Esophagus muscularis mucosa (tissue), 4 donors: Measurements from ENCODE around the gene SH2B2. TPM values are rescaled to one million over a fixed set of nuclear protein-coding genes. Genes with fewer than 3 reads are reported as not detected.
A peak's percentile ranks its signal among the peaks of the same experiment; 100 is the strongest.
"Not testable (repeated sequence)": the region's sequence is repeated elsewhere in the genome, so short reads cannot be mapped to it uniquely, and the experiment has no call there.

Source experiments
- DNase-seq: peaks from one replicate; pipeline ENCODE4 v3.0.0-alpha.2; 2017; ENCODE audit errors: extremely low spot score
- H3K27ac ChIP-seq, 4 donors: fragments of 200-600 bp; sonication (generic); replicated peaks in 1 of 4; 1 replicate in 3 of 4; 2 replicates in 1 of 4; pipeline ENCODE4 v1.5.1; 2016 to 2019; ENCODE audit warnings: mild to moderate bottlenecking in 1 of 4
- H3K27me3 ChIP-seq, 4 donors: fragments of 200-600 bp; sonication (generic); one replicate each; pipeline versions ENCODE4 v1.5.1 to v1.6.0; 2016 to 2019
- H3K36me3 ChIP-seq, 4 donors: fragments of 200-600 bp; sonication (generic); one replicate each; pipeline ENCODE4 v1.5.1; 2016 to 2019
- H3K4me1 ChIP-seq, 4 donors: fragments of 200-600 bp; sonication (generic); one replicate each; pipeline ENCODE4 v1.5.1; 2016 to 2019
- H3K4me3 ChIP-seq, 4 donors: fragments of 200-600 bp; sonication (generic); 1 replicate in 2 of 4; 2 replicates in 2 of 4; pipeline ENCODE4 v1.5.1; 2016 to 2019; ENCODE audit warnings: mild to moderate bottlenecking in 4 of 4, moderate library complexity in 1 of 4
- H3K9me3 ChIP-seq, 4 donors: fragments of 200-600 bp; sonication (generic); 1 replicate in 3 of 4; 2 replicates in 1 of 4; pipeline ENCODE4 v1.5.1; 2016 to 2019
- CTCF ChIP-seq, 3 experiments: fragments of 200-600 bp in 2 of 3; fragments of 450-650 bp in 1 of 3; sonication (generic) in 2 of 3; IDR thresholded peaks; one replicate each; pipeline ENCODE4 v1.5.1; 2017 to 2019; ENCODE audit warnings: antibody characterized with exemption in 3 of 3, mild to moderate bottlenecking in 2 of 3, moderate library complexity in 1 of 3
- EP300 ChIP-seq: sonication (generic); formaldehyde crosslinking; IDR thresholded peaks from one replicate; pipeline ENCODE4 v1.6.1; 2017; ENCODE audit warnings: antibody characterized with exemption
- POLR2A ChIP-seq: fragments of 450-650 bp; IDR thresholded peaks from one replicate; pipeline ENCODE4 v1.6.1; 2017; ENCODE audit warnings: antibody characterized with exemption, moderate library complexity, mild to moderate bottlenecking, low read depth
- POLR2AphosphoS5 ChIP-seq, 2 donors: sonication (generic); formaldehyde crosslinking; IDR thresholded peaks; one replicate each; pipeline ENCODE4 v1.6.1; 2017; ENCODE audit warnings: antibody characterized with exemption in 2 of 2
- WGBS: methylation state at CpG from one replicate; pipeline ENCODE4 v1.1.5; 2018; 5-methylcytosine and 5-hydroxymethylcytosine counted together
- intact Hi-C: fragments of 100-400 bp; cut with DNase I; formaldehyde crosslinking; loops from one replicate; pipeline ENCODE4 v1.15.1; 2023
- total RNA-seq, 4 donors: library from RNA; depleted of rRNA; stranded (reverse); fragments of >200 nt; gene quantifications; one replicate each; pipeline versions ENCODE4 v1.1.0 to v1.2.1, GENCODE V29; 2016

SH2B2 gene
- total RNA-seq, 4 donors from 2014 or later: 3.7 to 10.9 (median 8.9) TPM

DNA sequence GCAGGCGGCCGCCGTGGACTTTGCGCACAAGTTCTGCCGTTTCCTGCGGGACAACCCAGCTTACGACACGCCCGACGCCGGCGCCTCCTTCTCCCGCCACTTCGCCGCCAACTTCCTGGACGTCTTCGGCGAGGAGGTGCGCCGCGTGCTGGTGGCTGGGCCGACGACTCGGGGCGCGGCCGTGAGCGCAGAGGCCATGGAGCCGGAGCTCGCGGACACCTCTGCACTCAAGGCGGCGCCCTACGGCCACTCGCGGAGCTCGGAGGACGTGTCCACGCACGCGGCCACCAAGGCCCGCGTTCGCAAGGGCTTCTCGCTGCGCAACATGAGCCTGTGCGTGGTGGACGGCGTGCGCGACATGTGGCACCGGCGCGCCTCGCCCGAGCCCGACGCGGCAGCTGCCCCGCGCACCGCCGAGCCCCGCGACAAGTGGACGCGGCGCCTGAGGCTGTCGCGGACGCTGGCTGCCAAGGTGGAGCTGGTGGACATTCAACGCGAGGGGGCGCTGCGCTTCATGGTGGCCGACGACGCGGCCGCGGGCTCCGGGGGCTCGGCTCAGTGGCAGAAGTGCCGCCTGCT, 14.1 kb downstream of the SH2B2 start:
- WGBS: 52% methylated on average over 32 of the region's 84 CpGs
- DNase-seq: no peak
- H3K4me3 ChIP-seq: peak overlapping the region; percentile 7 to 20 (median 13)
- intact Hi-C loops: no loop called here
- no peaks in the 10 kb centered on the region for H3K36me3 ChIP-seq
- H3K4me1 ChIP-seq: peaks cover 7 to 17% (median 12%) of the 10 kb centered on the region in 4 donors
- peaks cover 0 to 33% (median 0%) of the 10 kb centered on the region in 4 donors for H3K27me3 ChIP-seq
- H3K9me3 ChIP-seq: no peaks in the 10 kb centered on the region
- H3K27ac ChIP-seq: no peak overlapping the region
- TF ChIP-seq POLR2AphosphoS5 (IDR thresholded peaks at IDR 0.05) (no peak), CTCF (IDR thresholded peaks at IDR 0.05) (peak in 1 of 3 experiments; percentile 23)

- H3K4me3 ChIP-seq, H3K9me3 ChIP-seq, H3K27ac ChIP-seq, intact Hi-C loops, H3K36me3 ChIP-seq, DNase-seq: not testable (repeated sequence)
- Histone ChIP-seq H3K27me3 (peaks cover 0 to 33% (median 0%) of the 10 kb centered on the region in 4 donors), H3K4me1 (peaks cover 7 to 17% (median 12%) of the 10 kb centered on the region in 4 donors)
- 94% methylated on average over 12 of the region's 14 CpGs for WGBS
These were observed 14.7 kb downstream of the SH2B2 start for GRCh38 chr7:102301367-102301766.

DNA sequence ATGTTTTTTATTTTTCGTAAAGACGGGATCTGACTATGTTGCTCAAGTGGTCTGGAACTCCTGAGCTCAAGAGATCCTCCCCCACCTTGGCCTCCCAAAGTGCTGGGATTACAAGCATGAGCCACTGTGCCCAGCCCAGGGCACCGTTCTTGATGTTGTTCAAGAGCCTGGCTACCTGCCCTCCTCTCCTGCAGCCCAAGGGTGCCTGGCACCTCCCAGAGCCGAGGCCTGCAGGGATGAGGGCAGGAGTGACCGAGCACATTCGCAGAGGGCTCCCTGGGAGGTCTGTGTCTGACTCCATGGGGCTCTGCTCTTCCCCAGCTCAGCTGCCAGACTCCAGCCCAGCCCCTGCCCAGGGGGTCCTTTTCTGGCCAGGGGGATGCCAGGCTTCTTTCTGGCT, 15.4 kb downstream of the SH2B2 start:
- Histone ChIP-seq H3K36me3 (no peaks in the 10 kb centered on the region), H3K9me3 (no peaks in the 10 kb centered on the region), H3K4me1 (peaks cover 9 to 23% (median 15%) of the 10 kb centered on the region in 4 donors), H3K4me3 (no peak overlapping the region), H3K27me3 (peaks cover 0 to 33% (median 0%) of the 10 kb centered on the region in 4 donors), H3K27ac (no peak overlapping the region)
- intact Hi-C loops: no loop called here
- 93% methylated on average over 3 of the region's 6 CpGs for WGBS
- DNase-seq: no peak
- no peak for TF ChIP-seq EP300
- no peak for TF ChIP-seq CTCF (IDR thresholded peaks at IDR 0.05)
- no peak for TF ChIP-seq POLR2AphosphoS5 (IDR thresholded peaks at IDR 0.05)
- TF ChIP-seq POLR2A: no peak

DNA sequence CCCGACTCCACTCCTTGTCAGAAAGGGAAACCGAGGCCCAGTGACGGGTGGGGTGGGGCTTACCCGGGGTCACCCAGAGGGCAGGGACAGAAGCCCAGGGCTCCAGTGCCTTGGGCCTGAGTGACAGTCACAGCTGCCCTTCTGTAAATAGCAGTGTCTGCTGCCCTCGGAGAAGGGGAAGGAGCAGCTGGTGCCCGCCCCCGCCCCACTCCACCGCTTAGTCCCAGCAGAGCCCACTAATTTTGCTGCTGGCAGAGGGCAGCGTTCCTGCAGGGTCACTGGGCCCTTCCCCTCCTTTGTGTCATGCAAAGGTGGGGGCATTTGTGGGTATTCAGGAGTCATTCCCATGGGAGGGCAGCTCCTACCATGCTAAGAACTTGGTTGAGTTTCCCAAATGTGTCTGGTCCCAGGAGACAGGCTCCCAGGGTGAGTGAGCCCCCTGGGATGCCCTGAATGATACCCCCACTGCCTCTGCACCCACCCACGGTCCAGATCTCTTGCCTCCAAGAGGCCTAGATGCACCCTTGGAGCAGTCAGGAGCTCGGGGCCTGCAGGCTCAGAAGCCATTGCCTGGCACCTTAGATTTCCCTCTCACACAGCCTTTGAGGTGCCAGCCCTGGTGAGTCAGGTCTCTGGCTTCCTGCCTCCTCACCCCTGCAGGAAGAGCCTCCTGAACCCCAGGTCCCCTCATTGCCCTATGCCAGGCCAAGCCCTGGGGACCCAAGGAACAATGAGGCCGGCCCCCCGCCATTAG, 17.2 kb downstream of the SH2B2 start:
- Histone ChIP-seq H3K4me1 (peaks cover 9 to 28% (median 19%) of the 10 kb centered on the region in 4 donors), H3K27ac (peak overlapping the region in 1 of 4 donors; percentile 19), H3K4me3 (no peak overlapping the region), H3K9me3 (no peaks in the 10 kb centered on the region), H3K27me3 (peaks cover 0 to 23% (median 0%) of the 10 kb centered on the region in 4 donors), H3K36me3 (no peaks in the 10 kb centered on the region)
- intact Hi-C loops: no loop called here
- WGBS: 93% methylated on average over 4 of the region's 13 CpGs
- TF ChIP-seq EP300 (no peak), POLR2AphosphoS5 (IDR thresholded peaks at IDR 0.05) (no peak), POLR2A (no peak), CTCF (IDR thresholded peaks at IDR 0.05) (no peak)
- DNase-seq: no peak

GRCh38 chr7:102304668-102305067, 18.0 kb downstream of the SH2B2 start:
- DNase-seq: no peak
- no peak overlapping the region for H3K4me3 ChIP-seq
- H3K27ac ChIP-seq: peak overlapping the region in 1 of 4 donors; percentile 44
- TF ChIP-seq CTCF (IDR thresholded peaks at IDR 0.05) (no peak), POLR2AphosphoS5 (IDR thresholded peaks at IDR 0.05) (no peak), POLR2A (no peak), EP300 (no peak)
- H3K4me1 ChIP-seq: peaks cover 9 to 28% (median 19%) of the 10 kb centered on the region in 4 donors
- intact Hi-C loops: no loop called here
- 78% methylated on average over 5 of the region's 11 CpGs for WGBS
- H3K36me3 ChIP-seq: peaks cover 0 to 5% (median 0%) of the 10 kb centered on the region in 4 donors
- H3K27me3 ChIP-seq: peaks cover 0 to 15% (median 0%) of the 10 kb centered on the region in 4 donors
- no peaks in the 10 kb centered on the region for H3K9me3 ChIP-seq
